ENCODE data around the gene SF3A2.

DNA sequence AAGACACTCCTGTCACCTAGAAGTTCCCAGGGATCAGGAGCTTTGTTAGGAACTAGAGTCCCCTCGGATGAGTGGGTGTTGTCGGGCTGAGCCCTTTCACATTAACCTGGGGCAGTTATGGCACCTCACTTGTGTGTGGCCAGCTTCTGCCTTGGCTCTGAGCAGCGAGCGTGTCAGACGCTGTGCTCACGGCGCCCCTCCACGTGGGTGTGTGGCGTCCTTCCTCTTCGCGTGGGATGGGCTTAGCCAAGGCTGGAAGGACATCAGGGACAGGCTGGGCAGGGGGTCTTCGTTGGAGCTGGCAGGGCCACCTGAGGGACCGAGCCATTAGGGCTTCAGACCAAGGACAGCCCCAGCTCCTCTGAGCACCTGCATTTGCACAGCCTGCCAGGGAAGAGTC lies 49.5 kb upstream of the SF3A2 start:
- TF ChIP-seq, protein P1, sequence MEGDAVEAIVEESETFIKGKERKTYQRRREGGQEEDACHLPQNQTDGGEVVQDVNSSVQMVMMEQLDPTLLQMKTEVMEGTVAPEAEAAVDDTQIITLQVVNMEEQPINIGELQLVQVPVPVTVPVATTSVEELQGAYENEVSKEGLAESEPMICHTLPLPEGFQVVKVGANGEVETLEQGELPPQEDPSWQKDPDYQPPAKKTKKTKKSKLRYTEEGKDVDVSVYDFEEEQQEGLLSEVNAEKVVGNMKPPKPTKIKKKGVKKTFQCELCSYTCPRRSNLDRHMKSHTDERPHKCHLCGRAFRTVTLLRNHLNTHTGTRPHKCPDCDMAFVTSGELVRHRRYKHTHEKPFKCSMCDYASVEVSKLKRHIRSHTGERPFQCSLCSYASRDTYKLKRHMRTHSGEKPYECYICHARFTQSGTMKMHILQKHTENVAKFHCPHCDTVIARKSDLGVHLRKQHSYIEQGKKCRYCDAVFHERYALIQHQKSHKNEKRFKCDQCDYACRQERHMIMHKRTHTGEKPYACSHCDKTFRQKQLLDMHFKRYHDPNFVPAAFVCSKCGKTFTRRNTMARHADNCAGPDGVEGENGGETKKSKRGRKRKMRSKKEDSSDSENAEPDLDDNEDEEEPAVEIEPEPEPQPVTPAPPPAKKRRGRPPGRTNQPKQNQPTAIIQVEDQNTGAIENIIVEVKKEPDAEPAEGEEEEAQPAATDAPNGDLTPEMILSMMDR (IDR thresholded peaks at IDR 0.05) = no peak
- TF ChIP-seq POLR2A (IDR thresholded peaks at IDR 0.05) = no peak
